HG02885 (cell line): ENCODE data around the gene CDK18.

Experiments used
- ATAC-seq: cut with Tn5 transposase; IDR thresholded peaks from one replicate; pipeline ENCODE4 v1.9.1; 2021; ENCODE audit warnings: mild to moderate bottlenecking; ENCODE audit not compliant: unreplicated experiment, poor library complexity

Gene CDK18

GRCh38 chr1:205582046-205582445 lies 77.6 kb downstream of the CDK18 start:
- ATAC-seq, result no peak
